ENCODE results near the gene RNF4. TPM values are rescaled to one million over a fixed set of nuclear protein-coding genes. Genes with fewer than 3 reads are reported as not detected.

RNF4 gene
- total RNA-seq, 1 experiment from 2014 or later: 45.6 TPM

GRCh38 chr4:2451821-2452785 lies 16.8 kb upstream of the RNF4 start:
- Mint-ChIP-seq H3K36me3 (ENCODE audit: insufficient read depth, unreplicated experiment) (no peaks in the 10 kb centered on the region), H3K4me3 (ENCODE audit: low read depth, unreplicated experiment) (no peak overlapping the region), H3K4me1 (ENCODE audit: low read depth, unreplicated experiment) (no peaks in the 10 kb centered on the region), H3K27me3 (ENCODE audit: unreplicated experiment) (peaks cover 15% of the 10 kb centered on the region), H3K9me3 (ENCODE audit: low read depth, unreplicated experiment) (no peaks in the 10 kb centered on the region), H3K27ac (ENCODE audit: unreplicated experiment) (no peak overlapping the region)
- no peak for DNase-seq
- BruUV-seq (replicated peaks): no TSS peak
- TF ChIP-seq CTCF (IDR thresholded peaks at IDR 0.05; ENCODE audit: unreplicated experiment): no peak
- intact Hi-C loops (cut with micrococcal nuclease; ENCODE audit: unreplicated experiment): no loop called here
- CTCF ChIA-PET: interaction anchor here (0.5 to 1.4 kb wide), 3 partner anchors 10 to 83 kb away, joined by 3 to 4 read pairs (median 3); no protein-coding TSS in a partner anchor

DNA sequence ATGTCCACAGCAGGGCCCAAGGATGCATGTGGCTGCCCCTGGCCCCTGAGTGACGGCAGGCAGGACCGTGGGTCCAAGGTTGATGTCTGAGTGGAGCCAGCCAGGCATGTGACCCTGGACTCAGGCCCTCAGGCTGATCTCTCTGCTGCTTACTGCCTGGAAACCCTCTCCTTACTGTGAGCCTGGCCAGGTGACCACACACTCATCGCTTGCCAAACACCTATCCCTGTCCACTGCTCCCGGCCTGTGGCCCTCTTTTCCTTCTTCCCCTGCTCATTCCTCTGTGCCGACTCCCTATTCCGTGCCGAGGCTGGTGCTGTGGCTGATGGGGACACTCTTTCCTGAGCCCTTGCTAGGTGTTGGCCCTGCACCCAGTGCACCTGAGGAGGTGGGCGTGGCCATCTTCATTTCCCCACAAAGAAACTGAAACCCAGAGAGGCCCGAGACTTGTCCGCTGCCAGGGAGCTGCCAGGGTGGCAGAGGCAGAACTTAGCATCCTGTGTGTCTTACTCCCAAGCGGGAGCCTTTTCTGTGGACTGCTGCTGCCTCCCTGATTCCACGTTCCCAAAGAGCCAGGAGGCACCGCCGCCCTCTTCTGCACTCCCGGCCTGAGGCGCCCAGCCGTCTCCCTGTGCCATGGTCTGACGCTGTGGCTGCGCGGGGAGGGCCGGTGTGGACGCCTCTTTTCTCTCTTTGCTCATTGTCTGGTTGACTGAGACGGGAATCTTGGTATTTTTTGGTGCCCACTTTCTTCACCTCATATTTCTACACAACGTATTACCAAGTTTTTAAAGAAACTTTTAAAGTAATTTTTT lies 11.2 kb upstream of the RNF4 start:
- Mint-ChIP-seq H3K4me3 (ENCODE audit: low read depth, unreplicated experiment) (no peak overlapping the region), H3K4me1 (ENCODE audit: low read depth, unreplicated experiment) (peaks cover 16% of the 10 kb centered on the region), H3K36me3 (ENCODE audit: insufficient read depth, unreplicated experiment) (no peaks in the 10 kb centered on the region), H3K9me3 (ENCODE audit: low read depth, unreplicated experiment) (no peaks in the 10 kb centered on the region), H3K27me3 (ENCODE audit: unreplicated experiment) (peaks cover 49% of the 10 kb centered on the region), H3K27ac (ENCODE audit: unreplicated experiment) (no peak overlapping the region)
- TF ChIP-seq CTCF (IDR thresholded peaks at IDR 0.05; ENCODE audit: unreplicated experiment): no peak
- intact Hi-C loops (cut with micrococcal nuclease; ENCODE audit: unreplicated experiment): no loop called here
- no peak for DNase-seq
- CTCF ChIA-PET: no interaction called here
- BruUV-seq (replicated peaks): no TSS peak

- CTCF ChIA-PET: no interaction called here
- Mint-ChIP-seq H3K4me3 (ENCODE audit: low read depth, unreplicated experiment) (no peak overlapping the region), H3K36me3 (ENCODE audit: insufficient read depth, unreplicated experiment) (peaks cover 4% of the 10 kb centered on the region), H3K27me3 (ENCODE audit: unreplicated experiment) (peaks cover 57% of the 10 kb centered on the region), H3K9me3 (ENCODE audit: low read depth, unreplicated experiment) (no peaks in the 10 kb centered on the region), H3K4me1 (ENCODE audit: low read depth, unreplicated experiment) (peaks cover 16% of the 10 kb centered on the region), H3K27ac (ENCODE audit: unreplicated experiment) (no peak overlapping the region)
- BruUV-seq (replicated peaks): no TSS peak
- no peak for TF ChIP-seq CTCF (IDR thresholded peaks at IDR 0.05; ENCODE audit: unreplicated experiment)
- intact Hi-C loops (cut with micrococcal nuclease; ENCODE audit: unreplicated experiment): no loop called here
- no peak for DNase-seq
Measured at GRCh38 chr4:2458546-2459491, 10.1 kb upstream of the RNF4 start.
